Measurements from ENCODE around the gene APOC3. TPM values are rescaled to one million over a fixed set of nuclear protein-coding genes. Genes with fewer than 3 reads are reported as not detected.

The APOC3 gene
- total RNA-seq, 1 experiment from 2014 or later = 3.5 TPM

DNA sequence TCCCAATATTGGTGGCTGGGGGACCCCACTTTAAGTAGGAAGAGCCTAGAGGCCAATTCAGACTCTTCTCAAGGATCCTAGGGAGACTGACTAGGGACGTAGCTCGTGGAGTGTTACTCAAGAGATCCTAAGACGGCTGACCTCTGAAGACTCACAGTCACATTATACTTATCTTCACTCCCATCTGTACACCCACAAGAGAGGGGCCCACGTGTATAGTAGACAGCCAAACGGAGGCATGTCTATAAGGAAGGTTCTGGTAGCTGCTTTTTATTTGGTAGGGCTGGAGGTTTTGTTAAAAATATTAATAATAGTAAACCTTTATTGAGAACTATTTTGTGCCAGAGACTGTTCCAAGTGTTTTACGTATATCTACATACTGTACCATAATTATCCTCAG, 30.6 kb downstream of the APOC3 start:
- ChIA-PET RAD21 (ENCODE audit: low non-redundant PET in 1 of 2, low total read pairs in 2 of 2, uncharacterized antibody in 2 of 2, unreplicated experiment in 2 of 2) (no interaction called here), CTCF (no interaction called here), POLR2A (no interaction called here)
- no peaks in the 10 kb centered on the region for H3K79me2 ChIP-seq (ENCODE audit: insufficient read depth, low read length)
- ATAC-seq = no peak
- H3K4me1 ChIP-seq (ENCODE audit: control insufficient read depth in 1 of 2, insufficient read depth in 2 of 2, low read length in 2 of 2) = no peaks in the 10 kb centered on the region
- no peak overlapping the region for H3K4me3 ChIP-seq (replicated peaks in 1 of 2; ENCODE audit: low read depth in 1 of 2, low read length in 2 of 2)
- no peak overlapping the region for H3K4me2 ChIP-seq (ENCODE audit: low read length)
- BruUV-seq (replicated peaks) = no TSS peak
- no peak for DNase-seq (ENCODE audit: low read depth, low spot score)
- intact Hi-C loops (cut with micrococcal nuclease) = no loop called here
- no peak overlapping the region for H3K27ac ChIP-seq (ENCODE audit: low read depth, low read length)
- no peaks in the 10 kb centered on the region for H3K9me2 ChIP-seq (ENCODE audit: insufficient read depth)
- no peak overlapping the region for H2AFZ ChIP-seq (ENCODE audit: low read depth, low read length, poor library complexity, severe bottlenecking)
- H3K36me3 ChIP-seq (ENCODE audit: control insufficient read depth in 1 of 2, insufficient read depth in 2 of 2, low read length in 2 of 2) = no peaks in the 10 kb centered on the region; a peak in 1 of 4 replicates
- H3K9ac ChIP-seq (ENCODE audit: low read length) = no peak overlapping the region
- TF ChIP-seq, protein P1, sequence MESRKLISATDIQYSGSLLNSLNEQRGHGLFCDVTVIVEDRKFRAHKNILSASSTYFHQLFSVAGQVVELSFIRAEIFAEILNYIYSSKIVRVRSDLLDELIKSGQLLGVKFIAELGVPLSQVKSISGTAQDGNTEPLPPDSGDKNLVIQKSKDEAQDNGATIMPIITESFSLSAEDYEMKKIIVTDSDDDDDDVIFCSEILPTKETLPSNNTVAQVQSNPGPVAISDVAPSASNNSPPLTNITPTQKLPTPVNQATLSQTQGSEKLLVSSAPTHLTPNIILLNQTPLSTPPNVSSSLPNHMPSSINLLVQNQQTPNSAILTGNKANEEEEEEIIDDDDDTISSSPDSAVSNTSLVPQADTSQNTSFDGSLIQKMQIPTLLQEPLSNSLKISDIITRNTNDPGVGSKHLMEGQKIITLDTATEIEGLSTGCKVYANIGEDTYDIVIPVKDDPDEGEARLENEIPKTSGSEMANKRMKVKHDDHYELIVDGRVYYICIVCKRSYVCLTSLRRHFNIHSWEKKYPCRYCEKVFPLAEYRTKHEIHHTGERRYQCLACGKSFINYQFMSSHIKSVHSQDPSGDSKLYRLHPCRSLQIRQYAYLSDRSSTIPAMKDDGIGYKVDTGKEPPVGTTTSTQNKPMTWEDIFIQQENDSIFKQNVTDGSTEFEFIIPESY (IDR thresholded peaks at IDR 0.05; ENCODE audit: extremely low read depth, insufficient replicate concordance, low read length) = no peak
- no peak for TF ChIP-seq EZH2 (IDR thresholded peaks at IDR 0.05)
- no peak for TF ChIP-seq ZNF274 (IDR thresholded peaks at IDR 0.05; ENCODE audit: low read depth, low read length)
- TF ChIP-seq SP1 (IDR thresholded peaks at IDR 0.05; ENCODE audit: low read depth) = no peak
- TF ChIP-seq, protein P2, sequence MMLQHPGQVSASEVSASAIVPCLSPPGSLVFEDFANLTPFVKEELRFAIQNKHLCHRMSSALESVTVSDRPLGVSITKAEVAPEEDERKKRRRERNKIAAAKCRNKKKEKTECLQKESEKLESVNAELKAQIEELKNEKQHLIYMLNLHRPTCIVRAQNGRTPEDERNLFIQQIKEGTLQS (IDR thresholded peaks at IDR 0.05) = no peak
- TF ChIP-seq POLR2AphosphoS5 (IDR thresholded peaks at IDR 0.05; ENCODE audit: low read depth, low read length) = no peak
- no peak for TF ChIP-seq EZH2phosphoT487 (IDR thresholded peaks at IDR 0.05; ENCODE audit: borderline replicate concordance)
- TF ChIP-seq SRF (IDR thresholded peaks at IDR 0.05; ENCODE audit: low read depth) = no peak
- TF ChIP-seq YY1 (IDR thresholded peaks at IDR 0.05; ENCODE audit: extremely low read depth, insufficient replicate concordance, low read depth, low read length) = no peak
- TF ChIP-seq, protein P3, sequence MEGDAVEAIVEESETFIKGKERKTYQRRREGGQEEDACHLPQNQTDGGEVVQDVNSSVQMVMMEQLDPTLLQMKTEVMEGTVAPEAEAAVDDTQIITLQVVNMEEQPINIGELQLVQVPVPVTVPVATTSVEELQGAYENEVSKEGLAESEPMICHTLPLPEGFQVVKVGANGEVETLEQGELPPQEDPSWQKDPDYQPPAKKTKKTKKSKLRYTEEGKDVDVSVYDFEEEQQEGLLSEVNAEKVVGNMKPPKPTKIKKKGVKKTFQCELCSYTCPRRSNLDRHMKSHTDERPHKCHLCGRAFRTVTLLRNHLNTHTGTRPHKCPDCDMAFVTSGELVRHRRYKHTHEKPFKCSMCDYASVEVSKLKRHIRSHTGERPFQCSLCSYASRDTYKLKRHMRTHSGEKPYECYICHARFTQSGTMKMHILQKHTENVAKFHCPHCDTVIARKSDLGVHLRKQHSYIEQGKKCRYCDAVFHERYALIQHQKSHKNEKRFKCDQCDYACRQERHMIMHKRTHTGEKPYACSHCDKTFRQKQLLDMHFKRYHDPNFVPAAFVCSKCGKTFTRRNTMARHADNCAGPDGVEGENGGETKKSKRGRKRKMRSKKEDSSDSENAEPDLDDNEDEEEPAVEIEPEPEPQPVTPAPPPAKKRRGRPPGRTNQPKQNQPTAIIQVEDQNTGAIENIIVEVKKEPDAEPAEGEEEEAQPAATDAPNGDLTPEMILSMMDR (IDR thresholded peaks at IDR 0.05 in 2 of 3, conservative IDR thresholded peaks at IDR 0.05 in 1 of 3; ENCODE audit: borderline replicate concordance in 1 of 3, insufficient read depth in 1 of 3, low read depth in 2 of 3, low read length in 2 of 3) = no peak
- TF ChIP-seq POLR2A (IDR thresholded peaks at IDR 0.05; ENCODE audit: borderline replicate concordance, extremely low read depth, insufficient read depth, insufficient read length) = no peak
- TF ChIP-seq ZFX (IDR thresholded peaks at IDR 0.05) = no peak
- no peak for TF ChIP-seq EGR1 (IDR thresholded peaks at IDR 0.05; ENCODE audit: low read depth)
- TF ChIP-seq CBX3 (IDR thresholded peaks at IDR 0.05; ENCODE audit: low read depth) = no peak
- TF ChIP-seq SIN3A (IDR thresholded peaks at IDR 0.05; ENCODE audit: low read depth) = no peak
- no peak for TF ChIP-seq REST (IDR thresholded peaks at IDR 0.05; ENCODE audit: low read depth)
- TF ChIP-seq MAX (IDR thresholded peaks at IDR 0.05) = no peak
- no peak for TF ChIP-seq ELF1 (IDR thresholded peaks at IDR 0.05; ENCODE audit: borderline replicate concordance, low read depth)
- no peak for TF ChIP-seq RAD21 (IDR thresholded peaks at IDR 0.05; ENCODE audit: low read depth)
- H4K20me1 ChIP-seq (ENCODE audit: insufficient read depth) = no peaks in the 10 kb centered on the region
- H3K27me3 ChIP-seq (ENCODE audit: insufficient read depth, low read length) = no peaks in the 10 kb centered on the region
- H3K9me3 ChIP-seq (ENCODE audit: control insufficient read depth in 1 of 2, insufficient read depth in 1 of 2, low read depth in 1 of 2, low read length in 2 of 2) = no peaks in the 10 kb centered on the region

All from HCT116 (cell line).